HepG2 (cell line): ENCODE results near the gene KCTD18. TPM values are rescaled to one million over a fixed set of nuclear protein-coding genes. Genes with fewer than 3 reads are reported as not detected.

Experiments used
- ARID3A ChIP-seq: IDR thresholded peaks from 2 replicates; pipeline ENCODE4 v1.6.1; 2012; ENCODE audit warnings: low read depth, low read length, improper control_type of control experiment
- CENPBD1 ChIP-seq: sonication (generic); formaldehyde crosslinking; IDR thresholded peaks from 2 replicates; pipeline ENCODE4 v1.8.0; 2022; ENCODE audit warnings: missing genetic modification reagents, low read depth, mild to moderate bottlenecking, borderline replicate concordance
- CHD4 ChIP-seq: fragments of 200-600 bp; sonication (generic); IDR thresholded peaks from 2 replicates; pipeline ENCODE4 v1.7.0; 2017; ENCODE audit warnings: mild to moderate bottlenecking, low read length, borderline replicate concordance
- HMG20A ChIP-seq: IDR thresholded peaks from 2 replicates; pipeline ENCODE4 v1.6.1; 2016; ENCODE audit warnings: borderline replicate concordance
- KDM5B ChIP-seq: sonication (generic); formaldehyde crosslinking; IDR thresholded peaks from 2 replicates; pipeline ENCODE4 v1.4.0; 2020; ENCODE audit warnings: missing genetic modification reagents, mild to moderate bottlenecking, borderline replicate concordance
- PRDM15 ChIP-seq: sonication (generic); formaldehyde crosslinking; IDR thresholded peaks from 2 replicates; pipeline ENCODE4 v1.4.0; 2020; ENCODE audit warnings: missing genetic modification reagents
- PRMT3 ChIP-seq: sonication (generic); formaldehyde crosslinking; IDR thresholded peaks from 2 replicates; pipeline ENCODE4 v1.8.1; 2022; ENCODE audit warnings: low read depth, mild to moderate bottlenecking, moderate library complexity, missing genetic modification reagents, borderline replicate concordance
- RAD21 ChIP-seq: fragments of 450-650 bp; formaldehyde crosslinking; IDR thresholded peaks from 2 replicates; pipeline ENCODE4 v1.5.0; 2020; ENCODE audit warnings: mild to moderate bottlenecking
- STAT6 ChIP-seq: sonication (generic); formaldehyde crosslinking; IDR thresholded peaks from 2 replicates; pipeline ENCODE4 v1.4.0; 2020; ENCODE audit warnings: missing genetic modification reagents, mild to moderate bottlenecking, borderline replicate concordance
- TBL1XR1 ChIP-seq: fragments of 150-350 bp; IDR thresholded peaks from 2 replicates; pipeline ENCODE4 v1.6.1; 2014; ENCODE audit warnings: borderline replicate concordance, low read length; ENCODE audit not compliant: partially characterized antibody
- TFDP1 ChIP-seq: IDR thresholded peaks from 2 replicates; pipeline ENCODE4 v1.6.1; 2016; ENCODE audit warnings: missing compliant biosample characterization, missing genetic modification reagents, borderline replicate concordance
- TGIF2 ChIP-seq: IDR thresholded peaks from 2 replicates; pipeline ENCODE4 v1.6.1; 2016; ENCODE audit warnings: control low read depth, missing compliant biosample characterization
- ZBTB38 ChIP-seq: sonication (generic); formaldehyde crosslinking; IDR thresholded peaks from 2 replicates; pipeline ENCODE4 v1.5.1; 2020; ENCODE audit warnings: mild to moderate bottlenecking, missing genetic modification reagents
- ZNF30 ChIP-seq: sonication (generic); formaldehyde crosslinking; IDR thresholded peaks from 2 replicates; pipeline ENCODE4 v1.5.0; 2020; ENCODE audit warnings: mild to moderate bottlenecking, missing genetic modification reagents
- ZNF383 ChIP-seq: sonication (generic); formaldehyde crosslinking; IDR thresholded peaks from 2 replicates; pipeline ENCODE4 v1.4.0; 2020; ENCODE audit warnings: missing genetic modification reagents, mild to moderate bottlenecking, borderline replicate concordance
- ZNF749 ChIP-seq: sonication (generic); formaldehyde crosslinking; IDR thresholded peaks from 2 replicates; pipeline ENCODE4 v1.8.0; 2022; ENCODE audit warnings: mild to moderate bottlenecking, missing genetic modification reagents, moderate library complexity, borderline replicate concordance
- ZNF782 ChIP-seq: sonication (generic); formaldehyde crosslinking; IDR thresholded peaks from 2 replicates; pipeline ENCODE4 v1.4.0; 2020; ENCODE audit warnings: missing genetic modification reagents, mild to moderate bottlenecking, borderline replicate concordance
- polyA plus RNA-seq, 8 experiments: library from polyadenylated mRNA; depleted of rRNA in 3 of 8; stranded (reverse) in 7 of 8; unstranded in 1 of 8; fragments of >200 nt; fragmentation: Illumina TruSeq in 4 of 8; extraction: Trizol in 4 of 8; gene quantifications; 2 replicates each; pipeline versions ENCODE4 v1.2.1 to v1.2.3, GENCODE V29; 2011 to 2016; ENCODE audit warnings: low read depth in 4 of 8, missing spikeins in 1 of 8, mixed read lengths in 1 of 8; ENCODE audit not compliant: insufficient read depth in 1 of 8
- total RNA-seq, 5 experiments: library from RNA; depleted of rRNA; stranded (reverse); fragments of >200 nt; fragmentation: Illumina TruSeq; extraction: Trizol; gene quantifications; 2 replicates each; pipeline ENCODE4 v1.2.3, GENCODE V29; 2016; ENCODE audit warnings: low read depth in 1 of 5

The KCTD18 gene
- total and polyA plus RNA-seq, 2 of the 13 experiments (the other 11 are each of a cell fraction or from before 2014, with no cell fraction given) = 2.2 to 7.1 TPM

GRCh38 chr2:200509612-200510433 lies at the start of gene KCTD18 (continued):
- peak; percentile 53; the same call in 1 of the 2 replicates for TF ChIP-seq PRDM15 (CRISPR knock-in tag)
- TF ChIP-seq KDM5B = peak; percentile 89; the same call in 1 of the 2 replicates
- peak; percentile 33; the same call in 1 of the 2 replicates for TF ChIP-seq HMG20A (CRISPR knock-in tag)
- peak; percentile 70; the same call in 1 of the 2 replicates for TF ChIP-seq TFDP1 (CRISPR knock-in tag)
- peak; percentile 34; the same call in 1 of the 2 replicates for TF ChIP-seq CENPBD1
- no peak for TF ChIP-seq ZNF782 (CRISPR knock-in tag)
- peak; percentile 13 for TF ChIP-seq TBL1XR1
- peak; percentile 86; the same call in 1 of the 2 replicates for TF ChIP-seq PRMT3 (CRISPR knock-in tag)
- peak; percentile 58; the same call in 1 of the 2 replicates for TF ChIP-seq ZNF749
- peak; percentile 94; the same call in 1 of the 2 replicates for TF ChIP-seq ZBTB38 (CRISPR knock-in tag)
- TF ChIP-seq ARID3A = no peak
- TF ChIP-seq ZNF383 (CRISPR knock-in tag) = no peak
- TF ChIP-seq STAT6 = 0 out of 2 replicates have a peak, but pooled peaks have one; percentile 75
- 0 out of 2 replicates have a peak, but pooled peaks have one; percentile 28 for TF ChIP-seq TGIF2
- peak; percentile 94 for TF ChIP-seq RAD21 (CRISPR knock-in tag)
- 0 out of 2 replicates have a peak, but pooled peaks have one; percentile 31 for TF ChIP-seq CHD4
- TF ChIP-seq ZNF30 = peak; percentile 31; the same call in 1 of the 2 replicates
